Measurements from ENCODE around the gene COL6A1.

COL6A1 gene

DNA sequence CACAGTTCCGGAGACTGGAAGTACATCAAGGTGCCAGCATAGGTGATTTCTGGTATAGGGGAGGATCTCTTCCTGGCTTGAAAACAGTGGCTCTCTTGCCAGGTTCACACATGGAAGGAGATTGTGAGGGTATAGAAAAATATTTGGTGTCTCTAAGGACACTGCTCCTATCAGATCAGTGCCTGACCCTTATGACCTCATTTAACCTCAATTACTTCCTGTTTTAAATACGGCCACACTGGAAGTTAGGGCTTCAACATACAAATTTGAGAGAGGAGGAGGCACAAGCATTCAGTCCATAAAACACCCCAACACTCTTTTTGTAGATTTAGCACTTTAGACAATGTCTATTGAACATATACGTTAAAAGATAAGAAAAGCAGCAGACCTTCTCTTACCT, 37.0 kb downstream of the COL6A1 start:
- Histone ChIP-seq H3K4me3 (ENCODE audit: insufficient read length, low read depth) (no peak overlapping the region), H3K36me3 (ENCODE audit: insufficient read depth, insufficient read length, low read length) (no peaks in the 10 kb centered on the region), H3K9ac (ENCODE audit: insufficient read length, low read depth) (no peak overlapping the region), H3K9me3 (ENCODE audit: insufficient read depth, low read length) (no peaks in the 10 kb centered on the region), H3K4me1 (ENCODE audit: insufficient read depth, insufficient read length) (no peaks in the 10 kb centered on the region), H3K27me3 (ENCODE audit: insufficient read depth, insufficient read length) (peaks cover 3% of the 10 kb centered on the region)
- DNase-seq (ENCODE audit: low read depth, low spot score): no peak
- TF ChIP-seq SUZ12 (IDR thresholded peaks at IDR 0.05; ENCODE audit: extremely low read depth, insufficient read depth, insufficient read length): no peak
- TF ChIP-seq YY1 (IDR thresholded peaks at IDR 0.05; ENCODE audit: insufficient read depth, insufficient read length): no peak
- no peak for TF ChIP-seq ZNF274 (IDR thresholded peaks at IDR 0.05; ENCODE audit: low read depth, low read length)

GRCh38 chr21:46020581-46020980, 39.0 kb downstream of the COL6A1 start:
- H3K4me1 ChIP-seq (ENCODE audit: insufficient read depth, insufficient read length): no peaks in the 10 kb centered on the region
- no peak overlapping the region for H3K9ac ChIP-seq (ENCODE audit: insufficient read length, low read depth)
- TF ChIP-seq ZNF274 (IDR thresholded peaks at IDR 0.05; ENCODE audit: low read depth, low read length) (no peak), SUZ12 (IDR thresholded peaks at IDR 0.05; ENCODE audit: extremely low read depth, insufficient read depth, insufficient read length) (no peak), YY1 (IDR thresholded peaks at IDR 0.05; ENCODE audit: insufficient read depth, insufficient read length) (no peak)
- H3K36me3 ChIP-seq (ENCODE audit: insufficient read depth, insufficient read length, low read length): no peaks in the 10 kb centered on the region
- DNase-seq (ENCODE audit: low read depth, low spot score): no peak
- no peak overlapping the region for H3K4me3 ChIP-seq (ENCODE audit: insufficient read length, low read depth)
- H3K27me3 ChIP-seq (ENCODE audit: insufficient read depth, insufficient read length): peaks cover 3% of the 10 kb centered on the region
- H3K9me3 ChIP-seq (ENCODE audit: insufficient read depth, low read length): no peaks in the 10 kb centered on the region

GRCh38 chr21:46021398-46021797, 39.8 kb downstream of the COL6A1 start:
- H3K9ac ChIP-seq (ENCODE audit: insufficient read length, low read depth): no peak overlapping the region
- TF ChIP-seq ZNF274 (IDR thresholded peaks at IDR 0.05; ENCODE audit: low read depth, low read length) (no peak), SUZ12 (IDR thresholded peaks at IDR 0.05; ENCODE audit: extremely low read depth, insufficient read depth, insufficient read length) (no peak)
- H3K4me1 ChIP-seq (ENCODE audit: insufficient read depth, insufficient read length): no peaks in the 10 kb centered on the region
- H3K27me3 ChIP-seq (ENCODE audit: insufficient read depth, insufficient read length): peaks cover 3% of the 10 kb centered on the region
- no peak overlapping the region for H3K4me3 ChIP-seq (ENCODE audit: insufficient read length, low read depth)
- H3K36me3 ChIP-seq (ENCODE audit: insufficient read depth, insufficient read length, low read length): no peaks in the 10 kb centered on the region
- no peaks in the 10 kb centered on the region for H3K9me3 ChIP-seq (ENCODE audit: insufficient read depth, low read length)
- no peak for DNase-seq (ENCODE audit: low read depth, low spot score)

- H3K9me3 ChIP-seq (ENCODE audit: insufficient read depth, low read length): no peaks in the 10 kb centered on the region
- TF ChIP-seq YY1 (IDR thresholded peaks at IDR 0.05; ENCODE audit: insufficient read depth, insufficient read length) (no peak), SUZ12 (IDR thresholded peaks at IDR 0.05; ENCODE audit: extremely low read depth, insufficient read depth, insufficient read length) (no peak), ZNF274 (IDR thresholded peaks at IDR 0.05; ENCODE audit: low read depth, low read length) (no peak)
- no peak overlapping the region for H3K4me3 ChIP-seq (ENCODE audit: insufficient read length, low read depth)
- no peak for DNase-seq (ENCODE audit: low read depth, low spot score)
- no peak overlapping the region for H3K9ac ChIP-seq (ENCODE audit: insufficient read length, low read depth)
- H3K36me3 ChIP-seq (ENCODE audit: insufficient read depth, insufficient read length, low read length): no peaks in the 10 kb centered on the region
- peaks cover 3% of the 10 kb centered on the region for H3K27me3 ChIP-seq (ENCODE audit: insufficient read depth, insufficient read length)
- no peaks in the 10 kb centered on the region for H3K4me1 ChIP-seq (ENCODE audit: insufficient read depth, insufficient read length)
Observed at GRCh38 chr21:46021978-46022544, 40.5 kb downstream of the COL6A1 start.

DNA sequence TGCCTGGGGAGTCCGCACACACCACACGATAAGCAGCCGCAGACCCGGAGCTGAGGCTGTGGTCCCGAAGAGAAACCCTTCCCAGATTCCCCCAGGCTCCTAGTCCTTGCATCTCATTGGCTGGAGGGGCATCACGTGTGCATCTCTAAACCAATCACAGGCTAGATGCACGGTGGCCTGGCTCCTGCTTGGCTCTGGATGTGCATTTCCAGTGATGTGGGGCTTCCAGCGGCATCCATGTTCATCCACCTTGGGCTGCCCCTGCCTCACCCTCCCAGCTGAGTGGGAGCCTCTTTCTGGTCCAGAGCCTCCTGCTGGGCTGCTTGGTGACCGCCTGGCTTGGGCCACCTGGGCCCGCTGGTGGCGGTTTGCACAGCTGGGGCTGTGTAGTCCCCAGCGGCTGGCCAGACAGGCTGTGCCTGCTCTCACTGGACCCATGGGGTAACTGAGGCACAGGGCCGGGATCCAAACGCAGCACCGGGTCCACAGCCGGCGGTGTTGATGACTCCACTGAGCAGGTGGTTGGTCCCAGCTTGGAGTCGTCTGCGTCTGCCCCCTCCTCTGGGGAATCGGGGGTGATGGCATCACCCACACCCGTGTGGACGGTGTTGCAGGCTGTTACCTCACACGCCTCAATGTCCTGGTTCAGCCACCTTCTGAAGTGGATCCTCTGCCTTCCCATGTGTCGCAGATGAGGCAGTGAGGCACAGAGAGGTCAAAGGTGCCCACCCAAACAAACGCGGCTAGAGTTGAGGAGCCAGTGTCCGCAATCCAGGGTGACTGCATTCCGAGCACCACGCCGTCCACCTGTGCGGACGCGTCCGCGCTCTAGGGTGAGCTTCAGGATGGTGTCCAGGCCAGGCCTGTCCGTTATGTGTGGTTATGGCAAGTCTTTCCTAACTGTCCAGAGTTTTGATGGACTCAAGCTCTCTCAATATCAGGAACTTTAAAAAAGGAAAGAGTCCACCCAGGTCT, 41.3 kb downstream of the COL6A1 start:
- TF ChIP-seq YY1 (IDR thresholded peaks at IDR 0.05; ENCODE audit: insufficient read depth, insufficient read length): no peak
- TF ChIP-seq SUZ12 (IDR thresholded peaks at IDR 0.05; ENCODE audit: extremely low read depth, insufficient read depth, insufficient read length): no peak
- no peak for TF ChIP-seq ZNF274 (IDR thresholded peaks at IDR 0.05; ENCODE audit: low read depth, low read length)

DNA sequence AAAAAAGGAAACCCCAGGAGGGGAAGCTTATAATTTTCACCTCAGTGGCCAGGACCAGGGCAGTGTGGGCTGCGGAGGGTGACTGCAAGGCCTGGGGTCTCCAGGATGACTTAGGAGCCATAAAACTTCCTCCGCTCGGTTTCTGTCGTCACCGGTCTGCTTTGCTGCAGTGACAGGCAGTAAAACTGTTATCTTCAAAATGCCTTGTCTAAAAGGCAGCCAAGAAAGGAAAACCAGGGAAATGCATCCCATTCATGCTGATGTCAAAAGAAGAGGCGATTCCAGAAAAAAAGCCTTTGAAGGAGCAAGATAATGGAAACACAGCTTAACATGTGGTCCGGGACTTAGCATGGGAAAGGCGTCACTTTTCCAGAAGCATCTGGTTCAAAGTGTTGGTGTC, 42.0 kb downstream of the COL6A1 start:
- no peaks in the 10 kb centered on the region for H3K4me1 ChIP-seq (ENCODE audit: insufficient read depth, insufficient read length)
- H3K4me3 ChIP-seq (ENCODE audit: insufficient read length, low read depth): no peak overlapping the region
- H3K9ac ChIP-seq (ENCODE audit: insufficient read length, low read depth): no peak overlapping the region
- H3K27me3 ChIP-seq (ENCODE audit: insufficient read depth, insufficient read length): peaks cover 3% of the 10 kb centered on the region
- no peaks in the 10 kb centered on the region for H3K36me3 ChIP-seq (ENCODE audit: insufficient read depth, insufficient read length, low read length)
- H3K9me3 ChIP-seq (ENCODE audit: insufficient read depth, low read length): no peaks in the 10 kb centered on the region
- no peak for TF ChIP-seq SUZ12 (IDR thresholded peaks at IDR 0.05; ENCODE audit: extremely low read depth, insufficient read depth, insufficient read length)
- TF ChIP-seq YY1 (IDR thresholded peaks at IDR 0.05; ENCODE audit: insufficient read depth, insufficient read length): no peak
- TF ChIP-seq ZNF274 (IDR thresholded peaks at IDR 0.05; ENCODE audit: low read depth, low read length): no peak
- no peak for DNase-seq (ENCODE audit: low read depth, low spot score)

More for the DNA sequence above, 41.3 kb downstream of the COL6A1 start:
- peaks cover 3% of the 10 kb centered on the region for H3K27me3 ChIP-seq (ENCODE audit: insufficient read depth, insufficient read length)
- no peak for DNase-seq (ENCODE audit: low read depth, low spot score)
- no peaks in the 10 kb centered on the region for H3K4me1 ChIP-seq (ENCODE audit: insufficient read depth, insufficient read length)
- H3K9me3 ChIP-seq (ENCODE audit: insufficient read depth, low read length): no peaks in the 10 kb centered on the region
- no peaks in the 10 kb centered on the region for H3K36me3 ChIP-seq (ENCODE audit: insufficient read depth, insufficient read length, low read length)
- H3K9ac ChIP-seq (ENCODE audit: insufficient read length, low read depth): no peak overlapping the region
- H3K4me3 ChIP-seq (ENCODE audit: insufficient read length, low read depth): no peak overlapping the region

- TF ChIP-seq ZNF274 (IDR thresholded peaks at IDR 0.05; ENCODE audit: low read depth, low read length) (no peak), YY1 (IDR thresholded peaks at IDR 0.05; ENCODE audit: insufficient read depth, insufficient read length) (no peak), SUZ12 (IDR thresholded peaks at IDR 0.05; ENCODE audit: extremely low read depth, insufficient read depth, insufficient read length) (no peak)
- Histone ChIP-seq H3K4me1 (ENCODE audit: insufficient read depth, insufficient read length) (no peaks in the 10 kb centered on the region), H3K9me3 (ENCODE audit: insufficient read depth, low read length) (peaks cover 2% of the 10 kb centered on the region; the same call in 1 of the 2 replicates), H3K27me3 (ENCODE audit: insufficient read depth, insufficient read length) (peaks cover 3% of the 10 kb centered on the region), H3K9ac (ENCODE audit: insufficient read length, low read depth) (no peak overlapping the region), H3K4me3 (ENCODE audit: insufficient read length, low read depth) (no peak overlapping the region), H3K36me3 (ENCODE audit: insufficient read depth, insufficient read length, low read length) (no peaks in the 10 kb centered on the region)
- DNase-seq (ENCODE audit: low read depth, low spot score): no peak
Observed at GRCh38 chr21:46024141-46024540, 42.6 kb downstream of the COL6A1 start.
